Stimulated activated CD4-positive, alpha-beta T cell treated with anti-CD3 and anti-CD28 coated beads, Interleukin-15, amount 100 ng/mL, for 1 hour (primary cell): ENCODE measurements around the gene DBX1.
A peak's percentile ranks its signal among the peaks of the same experiment; 100 is the strongest.
"Not testable (repeated sequence)": the region's sequence is repeated elsewhere in the genome, so short reads cannot be mapped to it uniquely, and the experiment has no call there.

ENCODE experiments used
- DNase-seq, 2 donors: peaks; one replicate each; pipeline ENCODE4 v3.0.0-alpha.2; 2020; ENCODE audit warnings: low read depth in 1 of 2, low spot score in 1 of 2

The DBX1 gene

DNA sequence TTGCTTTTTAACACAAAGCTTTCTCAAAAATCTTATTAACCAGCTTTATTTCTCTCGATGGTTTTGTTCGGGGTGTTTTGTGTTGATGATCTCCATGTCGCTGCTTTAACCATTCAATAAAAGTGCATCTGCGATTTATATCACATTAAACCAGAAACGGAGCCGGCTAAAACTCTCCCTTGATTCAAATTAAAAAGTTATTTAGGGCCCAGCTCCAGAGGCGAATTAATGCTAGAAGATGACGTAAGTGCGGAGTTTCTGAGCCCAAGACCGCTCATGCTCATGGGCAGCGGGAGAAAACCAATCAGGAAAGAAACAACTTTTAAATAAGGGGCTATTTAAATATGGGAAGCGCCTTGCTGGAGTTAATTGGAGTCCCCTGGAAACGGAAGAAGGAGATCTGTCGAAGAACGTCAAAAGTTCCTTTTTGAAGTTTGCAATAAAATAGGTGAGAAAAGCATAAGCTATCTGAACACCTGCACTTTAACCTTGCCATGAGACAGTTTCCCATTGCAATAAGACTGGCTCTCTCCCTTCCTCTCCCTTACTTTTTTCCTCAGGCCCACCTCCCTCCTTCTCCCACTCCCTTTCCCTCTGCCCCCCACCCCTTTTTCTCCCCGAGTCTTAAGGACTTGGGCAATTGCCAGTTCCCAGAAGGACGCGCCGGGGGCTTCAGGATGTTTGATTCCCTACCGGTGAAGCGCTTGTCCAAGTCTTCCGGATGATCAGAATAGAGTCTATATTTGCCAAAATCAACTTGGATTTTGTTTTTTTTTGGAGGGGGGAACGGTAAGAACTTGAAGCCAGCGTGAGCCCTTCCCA, 1.9 kb upstream of the DBX1 start:
- no peak for DNase-seq

GRCh38 chr11:20161230-20161918, 1.1 kb upstream of the DBX1 start:
- no peak for DNase-seq

DNA sequence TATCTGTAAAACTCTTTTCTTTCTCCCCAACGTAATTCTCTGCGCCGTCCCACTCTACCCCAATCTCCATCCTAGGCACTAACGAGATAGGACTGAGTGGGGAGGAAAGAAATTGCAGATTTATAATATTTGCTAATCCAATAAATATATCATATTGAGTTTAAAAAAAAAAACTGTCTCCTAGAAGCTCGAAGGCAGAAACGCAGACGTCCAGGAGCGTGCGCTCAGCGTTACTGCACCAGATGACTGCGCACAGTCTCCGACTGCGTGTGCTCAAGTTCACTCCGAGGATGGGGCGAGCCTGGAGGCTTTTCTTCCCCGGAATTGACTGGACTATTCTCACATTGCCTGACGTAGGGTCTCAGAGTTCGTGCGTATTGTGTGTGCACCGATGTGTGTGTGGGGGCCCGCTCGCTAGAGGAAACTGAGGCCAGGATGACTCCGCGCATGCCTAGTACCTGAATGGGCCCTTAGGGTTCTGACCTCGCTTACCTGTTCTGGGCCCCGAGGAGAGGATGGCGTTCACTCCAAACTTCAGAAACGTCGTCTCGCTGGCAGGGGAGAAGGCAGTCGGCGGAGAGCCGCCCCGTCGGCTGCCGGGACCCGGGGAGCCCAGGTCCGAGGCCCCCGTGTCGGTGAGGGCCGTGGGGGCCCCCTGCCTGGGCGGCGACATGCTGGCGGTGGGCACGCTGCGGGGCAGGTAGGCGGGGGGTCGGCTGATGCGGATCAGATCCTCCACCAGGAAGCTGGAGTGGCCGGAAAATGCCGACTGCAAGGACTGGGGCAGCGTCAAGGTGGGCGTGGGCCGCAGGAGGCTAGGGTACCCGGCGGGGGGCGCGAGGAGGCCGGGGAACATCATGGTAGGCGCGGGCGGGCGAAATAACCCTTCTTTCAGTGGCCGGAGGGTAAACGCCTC, 551 bp downstream of the DBX1 start:
- DNase-seq, result no peak

GRCh38 chr11:20158597-20159257, 1.5 kb downstream of the DBX1 start:
- DNase-seq, result no peak

GRCh38 chr11:20157728-20158127, 2.5 kb downstream of the DBX1 start:
- no peak for DNase-seq

DNA sequence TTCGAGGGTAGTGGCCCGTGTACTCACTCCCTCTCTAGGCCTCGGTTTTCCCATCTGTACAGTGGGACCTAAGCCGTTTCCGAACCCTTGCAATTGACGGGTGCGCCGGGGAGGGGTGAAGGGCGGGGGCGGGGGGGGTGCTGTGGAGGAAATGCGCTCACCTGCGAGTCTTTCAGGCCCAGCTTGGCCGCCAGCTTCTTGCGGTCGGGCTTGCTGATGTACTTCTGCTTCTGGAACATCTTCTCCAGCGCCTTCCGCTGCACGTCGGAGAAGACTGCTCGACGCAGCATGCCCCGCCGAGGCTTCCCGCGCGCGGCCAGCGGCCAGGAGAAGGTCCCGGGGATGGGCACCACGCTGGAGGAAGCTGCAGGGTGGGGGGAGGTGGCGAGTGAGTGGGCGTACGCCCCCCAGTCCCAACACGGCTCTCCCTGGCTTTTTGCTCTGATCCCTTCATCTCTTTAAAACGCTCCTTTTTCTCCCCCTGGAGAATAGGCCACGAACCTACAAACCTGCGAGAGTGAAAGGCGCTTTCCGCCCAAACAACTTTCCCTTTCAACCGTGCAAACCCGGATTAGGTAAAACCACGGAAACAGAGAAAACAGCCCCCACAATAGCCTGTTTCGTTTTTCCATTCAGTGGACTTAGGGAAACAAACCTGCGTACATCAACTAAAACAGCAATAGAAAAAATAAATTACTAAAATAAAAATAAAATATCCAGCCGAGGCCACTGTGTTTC, 3.2 kb downstream of the DBX1 start:
- no peak for DNase-seq

DNA sequence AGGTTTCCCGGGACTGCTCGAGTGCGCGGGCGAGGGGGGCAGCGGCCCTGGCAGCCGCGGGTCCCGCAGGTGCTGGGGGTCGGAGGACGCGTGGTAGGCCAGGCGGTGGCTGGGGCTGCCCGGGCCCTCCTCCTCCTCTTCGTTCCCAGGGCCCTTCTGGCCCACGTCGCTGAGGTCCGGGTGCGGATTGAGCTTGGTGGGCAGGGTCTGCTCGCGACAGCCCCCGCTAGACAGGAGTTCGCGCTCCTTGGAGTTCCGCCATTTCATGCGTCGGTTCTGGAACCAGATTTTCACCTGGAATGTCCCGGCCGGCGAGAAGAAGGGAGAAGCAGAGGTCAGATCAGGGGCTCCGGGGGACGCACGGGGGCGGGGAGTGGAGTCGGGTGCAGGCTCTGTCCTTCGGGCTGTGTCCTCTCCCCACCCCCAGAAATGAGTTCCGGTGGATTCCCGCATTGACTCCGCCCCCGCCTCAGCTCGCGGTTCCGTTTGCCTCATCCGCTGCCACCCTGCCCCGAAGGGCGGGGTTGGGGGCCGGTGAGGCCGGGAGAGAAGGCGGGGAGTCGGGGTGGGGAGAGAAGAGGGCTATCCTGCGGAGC, 3.9 kb downstream of the DBX1 start:
- peak; percentile 23 to 40 for DNase-seq

GRCh38 chr11:20155683-20156279, 4.5 kb downstream of the DBX1 start:
- DNase-seq, result no peak

- no peak for DNase-seq
Measured at GRCh38 chr11:20154381-20154780, 5.9 kb downstream of the DBX1 start.

GRCh38 chr11:20138707-20139106, 21.6 kb downstream of the DBX1 start:
- DNase-seq, result no peak

GRCh38 chr11:20137637-20138036, 22.6 kb downstream of the DBX1 start:
- DNase-seq, result no peak

DNA sequence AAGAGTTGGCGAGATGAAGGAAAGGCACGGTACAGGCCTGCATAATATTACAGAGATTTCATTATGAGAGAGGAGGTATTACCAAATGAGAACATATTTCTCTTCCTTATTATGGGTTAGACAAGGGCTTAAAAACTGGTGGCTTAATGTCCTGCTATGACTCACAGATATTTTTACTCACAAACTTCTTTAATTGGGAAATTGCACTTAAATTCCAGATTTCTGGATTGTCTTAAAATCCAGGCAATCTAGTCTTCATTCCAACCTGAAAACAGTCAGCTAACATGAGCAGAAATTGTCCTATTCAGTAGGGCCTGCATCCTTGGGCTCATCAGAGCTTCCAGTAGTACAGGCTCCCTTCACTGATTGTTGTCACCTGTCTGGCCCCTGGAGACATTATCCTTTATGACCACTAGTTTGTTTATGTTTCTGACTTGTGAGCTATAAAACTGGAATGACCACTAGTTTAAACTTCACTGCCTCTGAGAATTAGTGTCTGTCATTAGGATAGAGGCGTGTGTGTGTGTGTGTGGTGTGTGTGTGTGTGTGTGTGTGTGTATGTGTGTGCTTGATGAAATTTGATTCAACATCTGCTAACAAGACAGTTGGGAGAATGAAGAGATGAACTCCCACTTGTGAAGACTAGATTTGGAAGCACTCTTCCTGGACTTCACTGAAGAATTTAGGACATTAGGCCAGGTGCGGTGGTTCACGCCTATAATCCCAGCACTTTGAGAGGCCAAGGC, 25.1 kb downstream of the DBX1 start:
- no peak for DNase-seq

DNA sequence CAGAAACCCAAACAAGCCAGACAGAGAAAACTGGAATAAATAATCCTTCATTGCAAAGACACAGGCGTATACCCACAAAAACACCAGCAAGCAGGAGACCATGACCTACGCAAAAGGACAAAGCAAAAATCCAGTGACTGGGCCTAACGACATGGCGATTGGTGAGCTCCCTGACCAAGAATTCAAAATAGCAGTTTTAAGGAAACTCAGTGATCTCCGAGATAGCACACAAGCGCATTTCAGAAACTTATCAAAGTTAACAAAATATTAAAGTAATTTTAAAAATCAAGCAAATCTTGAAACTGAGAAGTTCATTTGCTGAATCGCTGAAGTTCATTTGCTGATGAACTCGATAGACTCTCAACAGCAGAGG, 27.6 kb downstream of the DBX1 start:
- no peak for DNase-seq

DNA sequence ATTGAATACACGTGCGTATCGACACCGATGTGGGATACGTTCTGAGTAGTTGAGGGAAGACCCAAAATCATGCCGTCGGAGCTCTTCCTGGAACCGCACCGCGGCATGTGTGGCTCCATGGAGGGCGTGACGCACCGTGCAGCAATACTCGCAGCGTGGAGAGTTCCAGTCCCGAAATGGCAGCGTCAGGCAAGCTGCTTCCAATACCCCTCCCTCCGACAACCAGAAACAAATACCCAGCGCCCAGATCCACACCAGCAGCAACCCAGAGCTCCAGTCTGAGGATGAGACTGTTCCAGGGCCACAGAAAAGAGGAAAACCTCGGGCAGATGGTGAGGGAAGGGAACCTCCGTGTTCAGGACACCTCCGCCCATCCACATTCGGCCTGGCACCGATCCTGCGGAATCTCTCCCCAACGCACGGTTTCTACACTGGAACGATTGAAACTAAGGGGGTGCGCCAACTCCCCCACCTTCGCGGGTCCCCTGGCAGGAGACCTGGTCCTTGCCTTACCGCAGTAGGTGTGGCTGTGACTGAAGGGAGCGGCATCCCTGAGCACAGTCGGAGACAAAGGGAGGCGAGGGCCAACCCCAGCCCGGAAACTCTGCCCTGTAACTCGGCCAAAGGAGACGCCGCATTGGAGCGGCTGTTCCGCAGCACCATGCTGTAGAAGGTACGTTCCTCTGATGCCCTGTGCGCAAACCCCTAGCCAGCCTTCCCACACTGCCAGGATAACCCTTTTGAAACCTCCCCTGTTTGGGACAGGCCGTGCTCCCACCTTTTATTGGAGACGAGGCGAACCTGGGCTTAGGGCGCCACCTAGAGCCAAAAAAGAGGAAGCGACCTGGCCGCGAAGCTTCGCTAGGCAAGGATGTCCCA, 28.2 kb downstream of the DBX1 start:
- DNase-seq, result peak; percentile 26 to 27

DNA sequence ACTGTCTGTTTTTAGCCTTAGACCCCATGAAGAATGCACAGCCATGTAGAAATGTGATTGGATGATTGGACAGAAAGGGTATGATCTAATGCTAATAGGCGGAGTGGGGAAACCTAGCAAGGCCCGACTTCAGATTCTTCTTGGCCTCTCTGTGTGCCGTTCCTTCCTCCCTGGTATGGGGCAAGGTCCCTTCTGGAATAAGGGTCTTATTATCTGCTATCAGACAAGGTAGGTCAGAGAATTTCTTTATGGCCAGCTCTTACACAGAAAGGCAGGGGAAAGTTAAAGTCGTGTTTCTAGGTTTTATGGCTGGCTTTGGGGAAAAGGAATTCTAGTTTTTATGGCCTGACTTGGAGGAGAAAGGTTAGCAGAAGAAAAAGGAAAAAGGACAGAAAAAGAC, 30.6 kb downstream of the DBX1 start:
- DNase-seq, result no peak

- DNase-seq, result not testable (repeated sequence)
Measured at GRCh38 chr11:20128528-20128825, 31.8 kb downstream of the DBX1 start.

DNA sequence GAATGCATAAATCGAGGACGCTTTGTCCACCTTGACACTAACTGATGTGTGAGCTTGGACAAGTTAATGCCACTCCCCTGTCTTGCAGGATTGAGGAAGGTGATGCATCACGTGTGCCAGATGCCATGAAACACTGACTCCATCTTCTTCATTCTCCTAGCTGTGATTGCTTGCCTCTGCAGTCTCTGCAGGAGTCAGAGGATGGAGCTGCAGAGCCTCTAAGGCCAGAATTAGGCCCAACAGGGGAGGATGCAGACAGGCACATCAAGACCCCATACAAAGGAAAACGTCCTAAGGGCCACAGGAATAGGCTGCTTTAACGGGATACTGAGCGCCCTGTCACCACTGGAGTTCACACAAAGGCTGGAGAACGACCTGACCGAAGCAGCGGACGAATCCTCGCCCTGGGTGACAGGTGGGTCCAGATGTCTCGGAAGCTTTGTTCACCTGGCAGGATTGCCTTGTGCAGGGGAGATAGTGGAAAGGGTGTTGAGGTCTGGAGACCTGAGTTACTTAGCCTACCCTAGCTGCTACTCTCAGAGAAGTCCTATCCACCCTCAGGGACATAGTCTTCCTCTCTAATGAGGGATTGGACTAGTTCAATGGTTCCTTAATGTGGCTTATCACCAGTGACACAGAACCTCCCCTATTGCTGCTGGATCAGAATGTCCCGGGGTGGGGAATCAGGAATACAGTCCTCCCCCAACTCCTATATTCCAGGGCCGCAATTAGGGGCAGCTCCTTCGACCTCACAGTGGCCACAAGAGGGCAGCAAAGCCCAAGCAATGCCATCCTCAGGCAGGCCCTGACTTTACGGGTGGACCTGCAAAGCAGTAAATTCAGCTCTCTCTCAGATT, 32.4 kb downstream of the DBX1 start:
- DNase-seq, result peak; percentile 49 to 65
